NB4 (cell line): ENCODE measurements around the gene SAMD11.

Experiments
- MYC ChIP-seq: IDR thresholded peaks from 2 replicates; pipeline ENCODE4 v1.6.1; 2011; ENCODE audit warnings: low read depth, low read length
- POLR2A ChIP-seq: IDR thresholded peaks from 2 replicates; pipeline ENCODE4 v1.6.1; 2011; ENCODE audit warnings: mild to moderate bottlenecking; ENCODE audit not compliant: insufficient read length; ENCODE audit errors: extremely low read depth
- TF ChIP-seq, protein P1 (sequence below): IDR thresholded peaks from one replicate; pipeline ENCODE4 v1.5.1; 2012; ENCODE audit warnings: low read depth, low read length
- TF ChIP-seq, protein P2 (sequence below): IDR thresholded peaks from 2 replicates; pipeline ENCODE4 v1.6.1; 2011; ENCODE audit warnings: low read depth, low read length

DNA sequence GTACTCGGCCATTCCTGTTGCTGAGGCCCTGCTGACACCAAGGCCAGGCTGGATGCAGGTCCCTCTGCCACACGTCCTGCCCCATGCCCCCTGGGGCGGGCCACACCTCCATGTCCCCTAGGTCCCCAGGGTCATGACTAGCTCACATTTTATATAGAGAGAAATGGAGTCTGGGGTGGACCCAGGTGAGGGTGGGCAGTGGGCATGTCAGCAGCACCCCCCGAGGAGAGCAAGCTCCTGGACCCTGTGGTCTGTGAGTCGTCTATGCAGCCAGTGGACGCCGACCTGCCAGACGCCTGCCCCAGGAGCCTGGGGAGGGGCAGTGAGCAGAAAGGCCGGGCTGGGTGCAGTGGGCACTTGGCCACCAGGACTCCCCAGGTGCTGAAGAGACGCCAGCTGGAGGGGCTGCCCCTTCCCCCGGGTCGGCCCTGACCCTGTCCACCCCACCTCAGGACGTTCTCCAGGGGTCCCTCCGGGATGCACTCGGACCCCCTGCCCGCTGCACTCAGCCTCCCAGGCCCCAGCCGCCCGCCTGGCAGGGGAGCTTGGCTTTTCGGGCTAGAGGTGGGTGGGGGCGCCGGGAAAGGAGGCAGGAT lies 15.9 kb downstream of the SAMD11 start:
- TF ChIP-seq MYC (no peak), POLR2A (no peak)
- TF ChIP-seq, protein P1, sequence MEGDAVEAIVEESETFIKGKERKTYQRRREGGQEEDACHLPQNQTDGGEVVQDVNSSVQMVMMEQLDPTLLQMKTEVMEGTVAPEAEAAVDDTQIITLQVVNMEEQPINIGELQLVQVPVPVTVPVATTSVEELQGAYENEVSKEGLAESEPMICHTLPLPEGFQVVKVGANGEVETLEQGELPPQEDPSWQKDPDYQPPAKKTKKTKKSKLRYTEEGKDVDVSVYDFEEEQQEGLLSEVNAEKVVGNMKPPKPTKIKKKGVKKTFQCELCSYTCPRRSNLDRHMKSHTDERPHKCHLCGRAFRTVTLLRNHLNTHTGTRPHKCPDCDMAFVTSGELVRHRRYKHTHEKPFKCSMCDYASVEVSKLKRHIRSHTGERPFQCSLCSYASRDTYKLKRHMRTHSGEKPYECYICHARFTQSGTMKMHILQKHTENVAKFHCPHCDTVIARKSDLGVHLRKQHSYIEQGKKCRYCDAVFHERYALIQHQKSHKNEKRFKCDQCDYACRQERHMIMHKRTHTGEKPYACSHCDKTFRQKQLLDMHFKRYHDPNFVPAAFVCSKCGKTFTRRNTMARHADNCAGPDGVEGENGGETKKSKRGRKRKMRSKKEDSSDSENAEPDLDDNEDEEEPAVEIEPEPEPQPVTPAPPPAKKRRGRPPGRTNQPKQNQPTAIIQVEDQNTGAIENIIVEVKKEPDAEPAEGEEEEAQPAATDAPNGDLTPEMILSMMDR, result no peak
- TF ChIP-seq, protein P2, sequence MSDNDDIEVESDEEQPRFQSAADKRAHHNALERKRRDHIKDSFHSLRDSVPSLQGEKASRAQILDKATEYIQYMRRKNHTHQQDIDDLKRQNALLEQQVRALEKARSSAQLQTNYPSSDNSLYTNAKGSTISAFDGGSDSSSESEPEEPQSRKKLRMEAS, result no peak
